Stimulated activated CD4-positive, alpha-beta T cell treated with anti-CD3 and anti-CD28 coated beads, Interleukin-1b, Interleukin-23, amount 100 ng/mL, for 24 hours (primary cell): Measurements from ENCODE around the gene OPRL1.

Experiments
- DNase-seq, 4 experiments: peaks; one replicate each; pipeline ENCODE4 v3.0.0-alpha.2; 2020; ENCODE audit warnings: low read depth in 4 of 4, low spot score in 1 of 4

The OPRL1 gene

GRCh38 chr20:64101731-64102621 is 22.1 kb downstream of the OPRL1 start:
- DNase-seq: peak; percentile 46 to 61 (median 56)

- no peak for DNase-seq
These were observed 22.9 kb downstream of the OPRL1 start for GRCh38 chr20:64102647-64103354.

- no peak for DNase-seq
These were observed 24.2 kb downstream of the OPRL1 start for GRCh38 chr20:64103871-64104666.

- no peak for DNase-seq
These were observed 25.0 kb downstream of the OPRL1 start for GRCh38 chr20:64104667-64105451.

- DNase-seq: no peak
These were observed 26.1 kb downstream of the OPRL1 start for GRCh38 chr20:64105846-64106434.

- no peak for DNase-seq
These were observed 26.6 kb downstream of the OPRL1 start for GRCh38 chr20:64106435-64106961.

GRCh38 chr20:64106981-64107735 is 27.3 kb downstream of the OPRL1 start, which contains the start of gene NPBWR2:
NPBWR2 (minus strand) TSS chr20:64107565; CDS start chr20:64106831, 734 bp downstream.
- no peak for DNase-seq

- DNase-seq: no peak
These were observed 28.0 kb downstream of the OPRL1 start for GRCh38 chr20:64107736-64108457.

GRCh38 chr20:64108731-64109681 is 29.1 kb downstream of the OPRL1 start:
- DNase-seq: no peak

- no peak for DNase-seq
These were observed 30.0 kb downstream of the OPRL1 start for GRCh38 chr20:64109831-64110391.

GRCh38 chr20:64110411-64111068 is 30.7 kb downstream of the OPRL1 start:
- no peak for DNase-seq

GRCh38 chr20:64111841-64112641 is 32.2 kb downstream of the OPRL1 start:
- DNase-seq: no peak

GRCh38 chr20:64112691-64113443 is 33.0 kb downstream of the OPRL1 start:
- DNase-seq: no peak

GRCh38 chr20:64113444-64113775 is 33.5 kb downstream of the OPRL1 start:
- DNase-seq: no peak

GRCh38 chr20:64113796-64114355 is 34.0 kb downstream of the OPRL1 start:
- no peak for DNase-seq
